ENCODE measurements around the gene CFAP45.
"Not testable (repeated sequence)": the region's sequence is repeated elsewhere in the genome, so short reads cannot be mapped to it uniquely, and the experiment has no call there.

CFAP45 gene

GRCh38 chr1:159922511-159923202, 22.7 kb upstream of the CFAP45 start:
- DNase-seq: peak; percentile 69

DNA sequence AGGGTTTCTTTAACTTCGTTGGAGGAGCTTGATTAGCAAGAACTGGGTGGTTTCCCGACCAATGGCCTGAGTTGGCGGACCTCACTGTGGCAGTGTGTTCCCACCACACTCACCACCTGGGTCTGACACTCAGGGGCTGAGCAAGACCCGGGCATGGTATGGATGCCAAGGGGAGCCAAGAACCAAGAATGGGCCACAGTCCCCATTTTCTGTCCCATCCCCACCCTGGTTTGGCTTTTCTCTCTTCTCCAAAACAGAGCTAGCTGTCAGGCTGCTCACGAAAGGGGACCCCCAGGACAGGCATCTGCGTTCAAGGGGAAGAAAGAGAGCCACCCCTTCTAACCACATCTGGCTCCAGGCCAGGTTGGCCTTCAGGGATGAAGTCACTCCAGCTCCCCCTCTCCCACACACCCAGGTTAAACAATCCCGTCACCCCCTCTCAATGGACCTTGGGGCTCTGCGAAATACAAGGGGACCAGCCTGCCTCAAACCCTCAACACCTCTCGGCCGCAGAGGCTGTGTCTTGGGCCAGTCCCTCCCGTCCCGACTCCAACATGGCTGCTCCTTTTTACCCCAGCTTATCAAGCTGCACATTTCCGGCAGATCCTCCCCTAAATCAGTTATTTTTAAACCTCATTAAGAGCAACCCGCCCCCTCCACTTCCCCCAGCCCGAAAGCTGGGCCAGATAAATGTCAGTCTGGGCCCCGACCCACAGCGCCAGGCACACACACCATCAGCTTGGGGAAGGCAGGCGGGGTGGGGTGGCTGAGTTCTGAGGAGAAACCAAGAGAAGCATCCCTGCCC, 21.9 kb upstream of the CFAP45 start:
- no peak for DNase-seq

- DNase-seq: no peak
Measured at GRCh38 chr1:159921251-159921650, 21.3 kb upstream of the CFAP45 start.

GRCh38 chr1:159920651-159921050, 20.7 kb upstream of the CFAP45 start:
- DNase-seq: no peak

GRCh38 chr1:159920202-159920601, 20.2 kb upstream of the CFAP45 start:
- DNase-seq: no peak

DNA sequence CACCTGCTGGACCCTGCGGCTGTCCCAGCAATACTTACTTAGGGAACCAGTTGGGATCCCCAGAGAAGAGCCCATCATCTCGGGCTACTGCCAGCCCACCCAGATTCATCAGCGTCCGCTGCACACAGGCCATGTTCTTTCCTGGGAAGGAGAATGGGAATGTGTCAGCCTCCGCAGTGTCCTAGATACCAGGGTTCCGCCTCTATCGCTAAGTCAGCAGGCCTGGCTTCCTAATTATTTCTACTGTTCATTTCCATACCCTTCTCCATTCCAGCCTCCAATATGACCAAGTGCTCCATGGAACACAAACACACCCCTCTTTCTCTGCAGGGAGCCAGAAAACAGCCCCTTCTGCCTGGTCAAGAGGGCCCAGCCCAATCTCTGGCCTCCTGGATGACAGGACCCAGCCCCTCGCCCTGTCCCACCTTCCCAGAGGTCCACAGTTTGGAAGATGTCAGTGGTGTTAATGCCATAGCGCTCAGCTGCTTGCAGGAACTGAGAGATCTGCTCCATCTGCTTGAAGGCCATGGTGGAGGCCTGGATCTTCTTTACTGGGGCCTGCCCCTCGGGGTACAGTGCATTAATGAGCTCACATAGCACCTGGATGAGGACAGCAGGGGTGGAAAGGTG, 19.4 kb upstream of the CFAP45 start:
- DNase-seq: no peak

DNA sequence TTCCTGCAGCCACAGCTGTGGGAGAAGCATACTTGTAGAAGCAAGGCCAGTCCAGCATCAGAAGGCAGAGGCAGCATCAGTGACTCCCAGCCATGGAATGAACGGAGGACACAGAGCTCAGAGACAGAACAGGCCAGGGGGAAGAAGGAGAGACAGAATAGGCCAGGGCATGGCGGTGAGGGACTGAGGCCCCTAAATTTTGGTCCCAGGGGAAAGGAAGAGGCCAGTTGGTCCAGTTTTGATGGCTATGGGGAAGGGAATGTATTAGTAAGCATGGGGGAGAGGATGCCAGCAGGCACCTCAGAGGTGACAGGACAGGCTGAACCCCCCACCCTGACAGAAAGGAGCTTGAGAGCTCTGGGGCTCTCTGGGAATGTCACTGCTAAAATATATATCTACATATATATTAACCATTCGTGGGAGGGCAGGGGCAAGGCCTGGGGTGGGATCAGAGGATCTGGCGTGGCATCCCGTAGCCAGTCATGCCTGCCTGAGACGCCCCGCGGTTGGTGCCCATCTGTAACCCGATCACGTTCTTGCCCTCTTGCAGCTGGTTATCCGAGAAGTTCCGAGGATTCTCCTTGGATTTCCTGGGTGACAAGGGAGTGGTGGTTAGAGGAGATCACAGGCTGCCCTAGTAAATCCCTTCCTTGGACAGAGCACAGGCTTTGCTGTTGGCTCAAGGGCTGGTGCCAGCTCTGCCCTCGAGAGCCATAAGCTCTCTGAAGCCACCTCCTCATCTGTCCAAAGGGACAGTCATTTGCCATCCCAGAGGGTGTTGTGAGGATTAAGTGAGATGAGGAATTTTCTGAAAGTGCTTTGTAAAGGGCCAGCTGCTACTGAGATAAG, 18.6 kb upstream of the CFAP45 start:
- DNase-seq: no peak

DNA sequence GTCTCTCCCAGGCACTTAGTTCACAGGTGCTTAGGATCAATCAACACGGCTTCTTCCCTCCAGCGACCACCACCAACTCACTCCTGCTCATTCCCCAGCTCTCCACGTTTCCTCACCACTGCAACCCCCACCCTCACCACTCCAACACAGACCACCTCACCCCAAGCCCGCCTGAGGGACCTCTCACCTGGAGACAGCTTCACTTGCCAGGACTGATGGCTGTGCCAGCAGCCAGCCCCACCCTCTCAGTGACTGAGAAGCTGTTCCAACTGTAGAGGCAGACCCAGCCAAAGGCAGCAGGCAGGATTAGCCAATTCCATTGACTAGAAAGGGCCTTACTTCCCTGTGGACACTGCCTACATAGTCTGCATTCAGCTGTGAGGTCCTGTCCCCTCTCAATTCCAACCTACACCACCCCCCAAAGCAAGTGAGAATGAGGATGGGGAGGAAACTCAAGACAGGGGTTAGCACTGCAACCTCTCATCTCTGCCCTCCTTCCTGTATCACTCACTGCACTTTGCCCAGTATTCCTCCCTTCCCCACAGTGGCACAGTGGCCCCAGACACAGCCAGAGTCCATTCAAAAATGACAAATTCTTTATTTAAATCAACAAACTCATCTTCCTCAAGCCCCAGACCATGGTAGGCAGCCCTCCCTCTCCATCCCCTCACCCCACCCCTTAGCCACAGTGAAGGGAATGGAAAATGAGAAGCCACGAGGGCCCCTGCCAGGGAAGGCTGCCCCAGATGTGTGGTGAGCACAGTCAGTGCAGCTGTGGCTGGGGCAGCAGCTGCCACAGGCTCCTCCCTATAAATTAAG, 17.8 kb upstream of the CFAP45 start:
- DNase-seq: peak; percentile 15

DNA sequence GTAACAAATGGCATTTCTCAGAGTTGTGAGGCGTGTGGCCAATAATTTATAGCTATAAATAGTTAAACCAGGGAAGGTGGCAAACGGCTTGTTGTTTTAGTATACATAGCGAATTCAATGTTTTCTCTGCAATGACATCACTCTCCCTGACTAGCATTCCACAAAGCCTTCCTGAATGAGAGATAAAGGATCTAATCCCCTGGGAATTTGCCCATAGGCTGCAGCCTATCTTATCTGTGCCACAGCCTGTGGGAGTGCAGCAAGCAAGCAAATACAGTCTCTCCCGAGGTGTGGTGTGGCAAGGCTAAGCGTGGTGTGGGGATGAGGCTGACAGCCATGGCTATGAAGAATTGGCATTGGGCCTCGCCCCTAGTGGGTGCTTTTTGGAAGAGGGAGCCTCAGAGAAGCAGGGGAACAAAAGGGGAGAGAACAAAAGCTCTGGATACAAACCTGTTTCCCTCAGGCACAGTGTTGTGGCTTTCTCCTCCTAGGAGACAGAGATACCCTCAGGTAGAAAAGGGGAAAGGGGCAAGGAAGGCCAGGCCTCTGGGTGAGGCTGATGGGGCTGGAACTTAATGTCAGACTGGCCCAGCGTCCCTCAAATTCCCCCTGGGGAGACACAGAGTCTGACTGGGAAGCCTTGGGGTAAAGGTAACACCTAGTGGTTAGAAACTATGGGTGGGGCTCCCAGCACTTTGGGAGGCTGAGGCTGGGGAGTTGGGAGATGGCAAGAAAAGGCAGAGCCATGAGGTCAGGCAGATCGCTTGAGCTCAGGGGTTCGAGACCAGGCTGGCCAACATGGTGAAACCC, 16.5 kb upstream of the CFAP45 start:
- DNase-seq: peak; percentile 88

GRCh38 chr1:159915571-159916241, 15.7 kb upstream of the CFAP45 start:
- peak; percentile 76 for DNase-seq

DNA sequence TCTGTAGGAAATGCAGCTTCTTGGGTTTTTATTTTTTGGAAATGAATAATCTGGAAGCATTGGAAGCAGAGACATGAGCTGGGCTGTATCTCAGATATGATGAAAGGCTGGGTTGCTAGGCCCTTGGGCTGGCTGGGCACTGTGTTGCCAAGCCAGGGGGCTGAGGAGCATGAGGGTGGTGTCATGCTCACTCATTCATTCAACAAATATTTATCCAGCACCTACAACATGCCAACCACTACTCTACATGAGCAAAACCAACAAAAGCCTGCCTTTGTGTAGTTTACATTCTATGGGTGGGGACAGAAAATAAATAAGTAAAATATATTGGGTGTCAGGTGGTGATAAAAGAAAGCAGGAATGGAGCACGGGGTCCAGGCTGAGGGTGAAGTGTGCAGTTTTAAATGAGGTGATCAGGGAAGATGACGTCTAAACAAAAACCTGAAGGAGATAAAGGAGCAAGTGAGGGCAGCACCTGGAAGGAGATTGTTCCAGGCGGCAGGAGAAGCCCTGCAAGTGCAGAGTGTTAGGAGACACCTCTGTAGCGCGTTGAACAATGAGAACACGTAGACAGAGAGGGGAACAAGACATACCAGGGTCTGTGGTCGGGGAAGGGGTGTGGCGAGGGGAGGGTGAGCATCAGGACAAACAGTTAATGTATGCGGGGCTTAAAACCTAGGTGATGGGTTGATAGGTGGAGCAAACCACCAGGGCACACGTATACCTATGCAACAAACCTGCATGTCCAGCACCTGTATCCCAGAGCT, 14.5 kb upstream of the CFAP45 start:
- peak; percentile 86 for DNase-seq

- DNase-seq: peak; percentile 94
Measured at GRCh38 chr1:159913451-159914192, 13.7 kb upstream of the CFAP45 start.

- no peak for DNase-seq
Measured at GRCh38 chr1:159911326-159912070, 11.5 kb upstream of the CFAP45 start.

DNA sequence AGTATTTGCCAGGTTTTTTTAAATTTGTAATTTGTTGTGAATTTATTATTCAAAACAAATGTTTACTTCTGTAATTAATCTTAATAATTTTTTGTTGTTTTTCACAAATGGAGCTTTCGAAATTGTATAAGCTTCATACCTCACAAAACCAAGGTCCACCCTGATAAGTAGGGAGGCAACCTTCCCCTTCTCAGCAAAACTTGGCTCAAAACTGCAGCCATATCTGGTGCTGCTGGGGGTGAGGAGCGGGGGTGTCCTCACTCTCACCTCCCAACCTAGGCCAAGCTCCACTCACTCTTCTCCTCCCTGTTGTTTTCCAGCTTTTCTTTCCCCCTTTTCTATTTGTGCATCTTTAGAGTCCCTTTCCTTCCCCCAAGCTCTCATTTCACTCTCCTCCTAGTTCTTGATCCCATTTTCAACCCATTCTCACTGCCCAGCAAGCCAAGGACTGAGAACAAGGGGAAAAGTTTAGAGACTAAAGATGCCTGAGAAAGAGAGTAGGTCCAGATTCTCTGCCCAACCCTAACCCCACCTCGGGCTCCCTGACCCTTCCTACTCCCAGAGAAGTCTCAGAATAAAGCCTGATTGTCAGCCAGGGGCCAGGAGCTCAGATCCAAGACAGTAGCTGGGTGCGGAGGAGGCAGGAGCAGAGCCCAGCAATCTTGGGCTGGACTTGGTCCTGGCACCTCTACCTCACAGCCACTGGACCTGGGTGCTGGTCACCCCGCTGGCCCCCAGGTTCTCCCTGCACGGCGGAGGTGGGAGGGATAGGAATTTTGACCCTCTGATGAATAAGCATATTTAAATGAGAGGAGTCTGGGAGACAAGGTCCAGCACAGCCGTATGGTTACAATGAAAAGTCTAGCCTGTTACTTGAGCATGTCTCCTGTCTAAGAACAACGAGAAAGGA, 8.3 kb upstream of the CFAP45 start:
- DNase-seq: no peak

DNA sequence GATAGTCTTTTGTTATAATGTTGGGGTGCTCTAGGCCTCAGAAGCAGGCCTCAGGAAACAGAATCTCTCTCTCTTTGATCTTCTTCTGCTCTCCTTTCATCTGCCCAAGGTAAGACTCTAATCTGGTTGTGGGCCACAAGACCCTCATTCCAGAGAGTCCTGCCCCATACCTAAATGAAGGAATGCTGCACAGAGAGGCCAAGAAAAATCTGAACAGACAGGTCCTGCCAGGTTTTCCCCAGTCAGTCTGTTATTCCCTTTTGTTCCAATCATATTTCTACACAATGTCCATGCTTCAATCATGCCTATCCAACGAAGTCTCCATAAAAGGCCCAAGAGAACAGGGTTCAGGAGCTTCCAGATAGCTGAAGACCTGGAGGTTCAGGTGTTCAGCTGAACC, 7.0 kb upstream of the CFAP45 start:
- DNase-seq: no peak

DNA sequence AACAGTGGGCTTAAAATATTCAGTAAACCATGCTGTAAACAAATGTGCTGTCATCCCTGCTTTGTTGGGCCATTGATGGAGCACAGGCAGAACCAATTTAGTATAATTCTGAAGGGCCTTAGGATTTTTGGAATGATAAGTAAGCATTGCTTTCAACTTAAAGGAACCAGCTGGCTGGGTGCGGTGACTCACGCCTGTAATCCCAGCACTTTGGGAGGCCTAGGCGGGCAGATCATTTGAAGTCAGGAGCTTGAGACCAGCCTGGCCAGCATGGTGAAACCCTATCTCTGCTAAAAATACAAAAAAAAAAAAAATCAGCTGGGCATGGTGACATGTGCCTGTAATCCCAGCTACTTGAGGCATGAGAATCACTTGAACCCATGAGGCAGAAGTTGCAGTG, 4.1 kb upstream of the CFAP45 start:
- not testable (repeated sequence) for DNase-seq

- no peak for DNase-seq
Measured at GRCh38 chr1:159902541-159902940, 2.6 kb upstream of the CFAP45 start.

All from NCI-H69 (cell line).